ENCODE measurements around the gene NBPF6.
A peak's percentile ranks its signal among the peaks of the same experiment; 100 is the strongest.
"Not testable (repeated sequence)": the region's sequence is repeated elsewhere in the genome, so short reads cannot be mapped to it uniquely, and the experiment has no call there.

The NBPF6 gene

DNA sequence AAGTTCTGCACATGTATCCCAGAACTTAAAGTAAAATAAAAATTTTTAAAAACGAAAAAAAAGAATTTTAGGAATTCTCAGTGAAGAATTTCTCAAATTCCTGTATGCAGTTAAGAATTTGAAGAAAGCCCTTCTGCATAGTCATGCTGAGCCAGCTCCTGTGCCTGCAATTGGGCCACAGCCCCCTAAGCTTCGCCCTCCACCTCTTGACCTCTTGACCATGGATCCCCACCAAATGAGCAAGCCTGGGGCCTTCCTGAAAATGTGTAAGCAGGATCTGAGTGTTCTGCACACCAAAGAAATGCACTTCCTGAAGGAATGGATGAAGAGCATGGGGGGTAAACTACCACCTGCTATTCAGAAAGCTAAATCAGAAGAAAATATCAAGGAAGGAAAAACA lies 52.0 kb downstream of the NBPF6 start:
- DNase-seq (ENCODE audit: low read depth), result peak; percentile 21

DNA sequence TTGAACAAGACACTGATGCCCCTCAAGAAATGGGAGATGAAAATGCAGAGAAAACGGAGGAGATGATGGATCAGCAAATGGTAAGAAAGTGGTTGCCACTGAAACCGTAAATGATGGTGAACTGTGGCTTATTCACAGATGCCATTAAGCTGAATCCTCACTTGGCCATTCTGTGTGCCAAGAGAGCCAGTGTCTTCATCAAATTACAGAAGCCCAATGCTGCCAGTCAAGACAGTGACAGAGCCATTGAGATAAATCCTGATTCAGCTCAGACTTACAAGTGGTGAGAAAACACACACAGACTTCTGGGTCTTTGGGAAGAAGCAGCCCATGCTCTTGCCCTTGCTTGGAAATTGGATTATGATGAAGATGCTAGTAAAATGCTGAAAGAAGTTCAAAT lies 52.5 kb downstream of the NBPF6 start:
- DNase-seq (ENCODE audit: low read depth), result peak; percentile 86

- peak; percentile 97 for DNase-seq (ENCODE audit: low read depth)
Measured at GRCh38 chr1:108503062-108503733, 53.1 kb downstream of the NBPF6 start.

DNA sequence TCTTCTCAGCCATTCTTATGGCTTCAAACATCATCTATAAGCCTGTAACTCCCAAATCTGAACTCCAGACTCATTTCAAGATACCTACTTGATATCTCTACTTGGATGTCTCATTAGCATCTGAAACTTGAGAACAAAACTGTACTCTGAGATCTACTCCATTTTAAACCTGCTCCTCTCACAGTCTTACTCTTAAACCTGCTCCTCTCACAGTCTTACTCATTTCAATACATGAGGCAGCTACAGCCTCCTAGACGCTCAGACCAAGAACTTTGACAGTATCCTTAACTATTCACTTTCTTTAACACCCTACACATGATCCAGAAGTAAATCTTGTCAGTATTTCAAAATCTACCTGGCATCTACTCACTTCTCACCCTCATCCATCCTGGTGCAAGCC lies 54.3 kb downstream of the NBPF6 start:
- no peak for DNase-seq (ENCODE audit: low read depth)

DNA sequence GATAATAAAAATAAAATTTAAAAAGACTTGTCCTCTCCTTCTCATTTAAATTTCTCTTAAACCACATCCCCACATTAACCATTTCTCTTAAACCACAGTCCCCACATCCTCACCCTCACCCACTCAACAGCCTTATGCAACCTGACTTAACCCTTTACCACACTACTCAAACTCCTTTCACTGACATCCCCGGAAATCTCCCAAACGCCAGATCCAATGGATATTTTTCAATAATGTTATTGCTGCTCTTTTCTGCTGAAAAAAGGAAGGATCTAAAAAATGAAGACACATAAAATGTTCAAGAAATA lies 55.6 kb downstream of the NBPF6 start:
- peak; percentile 9 for DNase-seq (ENCODE audit: low read depth)

DNA sequence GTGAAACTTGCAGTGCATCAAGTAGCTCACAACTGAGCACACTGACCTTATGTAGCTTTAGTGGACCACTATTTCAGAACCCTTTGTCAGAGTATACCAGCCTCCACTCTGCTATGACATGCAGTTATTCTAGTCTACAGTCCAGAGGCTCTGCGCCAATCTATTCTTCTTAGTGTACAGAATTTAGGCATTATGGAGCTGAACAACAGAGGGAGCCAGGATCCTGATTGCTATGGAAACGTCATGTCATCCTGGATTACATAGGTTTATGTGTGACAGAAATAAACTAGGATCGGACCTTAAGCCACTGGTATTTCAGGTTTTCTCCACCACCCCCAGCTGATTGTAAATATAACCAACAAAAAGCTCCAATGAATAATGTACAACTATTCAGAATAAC lies 61.6 kb downstream of the NBPF6 start:
- DNase-seq (ENCODE audit: low read depth), result no peak

- peak; percentile 51 for DNase-seq (ENCODE audit: low read depth)
Measured at GRCh38 chr1:108512239-108513043, 62.3 kb downstream of the NBPF6 start.

- no peak for DNase-seq (ENCODE audit: low read depth)
Measured at GRCh38 chr1:108513044-108513415, 62.9 kb downstream of the NBPF6 start.

DNA sequence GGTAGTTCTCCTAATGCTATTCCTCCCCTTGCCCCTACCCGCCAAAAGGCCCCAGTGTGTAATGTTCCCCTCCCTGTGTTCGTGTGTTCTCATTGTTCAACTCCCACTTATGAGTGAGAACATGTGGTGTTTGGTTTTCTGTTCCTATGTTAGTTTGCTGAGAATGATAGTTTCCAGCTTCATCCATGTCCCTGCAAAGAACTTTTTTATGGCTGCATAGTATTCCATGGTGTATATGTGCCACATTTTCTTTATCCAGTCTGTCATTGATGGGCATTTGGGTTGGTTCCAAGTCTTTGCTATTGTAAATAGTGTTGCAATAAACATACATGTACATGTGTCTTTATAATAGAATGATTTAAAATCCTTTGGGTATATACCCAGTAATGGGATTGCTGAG lies 63.8 kb downstream of the NBPF6 start:
- not testable (repeated sequence) for DNase-seq (ENCODE audit: low read depth)

DNA sequence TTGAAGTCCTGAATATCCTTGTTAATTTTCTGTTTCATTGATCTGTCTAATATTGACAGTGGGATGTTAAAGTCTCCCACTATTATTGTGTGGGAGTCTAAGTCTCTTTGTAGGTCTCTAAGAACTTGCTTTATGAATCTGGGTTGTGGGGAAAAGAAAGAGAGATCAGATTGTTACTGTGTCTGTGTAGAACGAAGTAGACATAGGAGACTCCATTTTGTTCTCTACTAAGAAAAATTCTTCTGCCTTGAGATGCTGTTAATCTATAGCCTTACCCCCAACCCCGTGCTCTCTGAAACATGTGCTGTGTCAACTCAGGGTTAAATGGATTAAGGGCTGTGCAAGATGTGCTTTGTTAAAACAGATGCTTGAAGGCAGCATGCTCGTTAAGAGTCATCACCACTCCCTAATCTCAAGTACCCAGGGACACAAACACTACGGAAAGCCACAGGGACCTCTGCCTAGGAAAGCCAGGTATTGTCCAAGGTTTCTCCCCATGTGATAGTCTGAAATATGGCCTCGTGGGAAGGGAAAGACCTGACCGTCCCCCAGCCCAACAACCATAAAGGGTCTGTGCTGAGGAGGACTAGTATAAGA lies 67.3 kb downstream of the NBPF6 start:
- DNase-seq (ENCODE audit: low read depth), result not testable (repeated sequence)
